ENCODE data around the gene LTN1.

LTN1 gene

DNA sequence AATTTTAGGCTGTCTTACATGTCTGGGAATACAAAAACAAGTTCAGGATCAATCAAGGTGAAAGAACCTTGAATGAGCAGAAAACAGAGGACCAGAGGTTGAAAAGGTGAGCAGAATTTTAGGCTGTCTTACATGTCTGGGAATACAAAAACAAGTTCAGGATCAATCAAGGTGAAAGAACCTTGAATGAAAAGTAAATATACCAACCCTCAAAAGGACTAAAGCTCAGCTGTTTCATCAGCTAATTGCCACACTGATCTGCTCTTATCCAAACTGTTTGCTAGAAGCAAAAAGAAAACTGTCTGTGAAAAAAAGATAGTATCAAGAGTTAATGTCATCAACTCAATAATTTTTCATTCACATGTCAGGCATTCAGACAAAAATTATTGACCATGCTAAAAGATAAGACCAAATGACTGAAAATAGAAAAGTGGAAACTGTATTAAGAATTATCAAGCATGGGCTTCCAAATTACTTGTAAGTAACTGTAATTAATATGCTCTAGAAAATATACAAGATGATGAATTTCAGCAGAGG lies 69.2 kb downstream of the LTN1 start:
- Mint-ChIP-seq H3K27ac (no peak overlapping the region), H3K4me3 (no peak overlapping the region), H3K36me3 (peaks cover 15% of the 10 kb centered on the region)

DNA sequence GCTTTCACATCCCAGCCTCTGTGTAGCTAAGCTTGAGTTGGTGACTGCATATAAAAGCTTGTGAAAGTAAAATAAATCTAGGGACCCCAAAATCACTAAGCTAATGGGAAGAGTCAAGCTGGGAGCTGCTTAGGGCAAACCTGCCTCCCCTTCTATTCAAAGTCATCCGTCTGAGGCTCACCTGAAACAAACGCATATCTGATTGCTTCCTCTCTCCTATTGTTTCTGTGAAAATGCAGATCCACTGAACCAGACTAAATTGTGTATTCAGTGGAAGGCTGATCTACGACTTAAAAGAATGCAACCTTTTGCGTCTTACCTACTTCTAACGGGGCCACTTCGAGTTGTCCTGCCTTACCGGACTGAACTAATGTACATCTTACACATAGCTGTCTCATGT lies 70.3 kb downstream of the LTN1 start:
- Mint-ChIP-seq H3K27ac (no peak overlapping the region), H3K4me3 (no peak overlapping the region), H3K9me3 (ENCODE audit: low read depth) (no peaks in the 10 kb centered on the region), H3K27me3 (no peaks in the 10 kb centered on the region), H3K36me3 (peaks cover 12% of the 10 kb centered on the region), H3K4me1 (ENCODE audit: low read depth) (no peaks in the 10 kb centered on the region)

More for the DNA sequence above, 69.2 kb downstream of the LTN1 start:
- no peaks in the 10 kb centered on the region for H3K4me1 Mint-ChIP-seq (ENCODE audit: low read depth)
- no peaks in the 10 kb centered on the region for H3K27me3 Mint-ChIP-seq
- H3K9me3 Mint-ChIP-seq (ENCODE audit: low read depth), result no peaks in the 10 kb centered on the region

- Mint-ChIP-seq H3K9me3 (ENCODE audit: low read depth) (no peaks in the 10 kb centered on the region), H3K4me3 (no peak overlapping the region), H3K27ac (no peak overlapping the region), H3K36me3 (no peaks in the 10 kb centered on the region), H3K27me3 (peaks cover 2% of the 10 kb centered on the region), H3K4me1 (ENCODE audit: low read depth) (no peaks in the 10 kb centered on the region)
These were observed 76.4 kb downstream of the LTN1 start for GRCh38 chr21:28916150-28916893.

DNA sequence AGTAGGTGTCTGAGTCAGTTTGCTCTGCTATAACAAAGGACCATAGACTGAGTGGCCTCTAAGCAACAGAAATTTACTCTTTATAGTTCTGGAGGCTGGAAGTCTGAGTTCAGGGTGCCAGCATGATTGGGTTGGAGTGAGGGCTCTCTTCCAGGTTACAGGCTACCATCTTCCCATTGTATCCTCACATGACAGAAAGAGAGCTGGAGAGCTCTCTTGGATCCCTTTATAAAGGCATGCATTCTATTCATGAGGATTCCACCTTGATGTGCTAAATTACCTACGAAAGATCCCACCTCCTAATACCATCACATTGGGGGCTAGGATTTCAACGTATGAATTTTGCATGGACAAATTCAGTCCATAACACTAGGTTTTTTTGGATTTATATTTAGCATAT lies 79.6 kb downstream of the LTN1 start:
- Mint-ChIP-seq H3K4me1 (ENCODE audit: low read depth) (no peaks in the 10 kb centered on the region), H3K9me3 (ENCODE audit: low read depth) (no peaks in the 10 kb centered on the region), H3K36me3 (no peaks in the 10 kb centered on the region), H3K27me3 (peaks cover 2% of the 10 kb centered on the region), H3K4me3 (no peak overlapping the region), H3K27ac (no peak overlapping the region)

DNA sequence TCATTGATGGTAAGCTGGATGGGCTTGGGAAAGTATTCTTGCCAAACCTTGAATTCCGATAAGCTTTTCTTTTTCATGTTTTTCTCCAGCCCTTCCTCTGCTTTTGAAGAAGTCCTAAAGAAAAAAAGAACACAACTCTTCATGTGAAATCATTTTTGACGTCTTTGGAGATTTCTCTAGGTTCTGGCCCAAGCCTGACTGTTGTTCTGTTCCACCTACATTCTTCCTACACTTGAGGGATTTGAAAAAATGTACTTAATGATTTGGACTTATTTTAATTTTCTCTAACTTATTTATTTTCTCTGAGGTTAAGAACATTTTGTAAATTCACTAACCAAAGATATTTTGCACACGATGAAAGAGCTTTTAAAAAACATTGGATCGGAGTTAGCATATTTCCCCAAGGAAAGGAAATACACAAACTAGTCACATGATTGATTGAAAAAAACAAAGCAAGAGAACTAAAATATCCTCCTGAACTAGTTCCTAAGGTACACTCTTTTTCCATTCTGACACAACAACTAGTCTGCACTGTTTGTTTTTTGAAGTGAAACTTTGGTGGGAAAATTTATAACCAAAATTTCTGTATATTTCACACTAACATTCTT lies 82.3 kb downstream of the LTN1 start:
- H3K4me3 Mint-ChIP-seq, result no peak overlapping the region
- no peaks in the 10 kb centered on the region for H3K4me1 Mint-ChIP-seq (ENCODE audit: low read depth)
- no peak overlapping the region for H3K27ac Mint-ChIP-seq
- no peaks in the 10 kb centered on the region for H3K36me3 Mint-ChIP-seq
- H3K9me3 Mint-ChIP-seq (ENCODE audit: low read depth), result peaks cover 3% of the 10 kb centered on the region
- H3K27me3 Mint-ChIP-seq, result peaks cover 2% of the 10 kb centered on the region

DNA sequence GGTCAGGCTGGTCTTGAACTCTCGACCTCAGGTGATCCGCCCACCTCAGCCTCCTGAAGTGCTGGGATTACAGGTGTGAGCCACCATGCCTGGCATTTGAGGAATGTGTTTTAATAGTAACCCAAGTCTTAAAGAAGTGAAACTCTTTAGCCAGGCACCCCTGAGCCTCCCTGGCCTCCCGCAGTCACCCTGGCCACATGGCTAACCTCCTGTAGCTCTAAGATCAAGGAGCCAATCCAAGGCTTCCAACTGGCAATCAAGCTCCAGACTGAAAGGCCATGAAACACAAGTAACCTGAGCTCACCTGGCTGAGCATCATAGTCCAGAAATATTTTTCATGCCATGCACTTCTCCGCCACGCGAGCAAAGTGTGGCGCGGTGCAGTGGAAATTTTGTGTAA lies 84.3 kb downstream of the LTN1 start:
- Mint-ChIP-seq H3K27ac (no peak overlapping the region), H3K9me3 (ENCODE audit: low read depth) (peaks cover 3% of the 10 kb centered on the region)

DNA sequence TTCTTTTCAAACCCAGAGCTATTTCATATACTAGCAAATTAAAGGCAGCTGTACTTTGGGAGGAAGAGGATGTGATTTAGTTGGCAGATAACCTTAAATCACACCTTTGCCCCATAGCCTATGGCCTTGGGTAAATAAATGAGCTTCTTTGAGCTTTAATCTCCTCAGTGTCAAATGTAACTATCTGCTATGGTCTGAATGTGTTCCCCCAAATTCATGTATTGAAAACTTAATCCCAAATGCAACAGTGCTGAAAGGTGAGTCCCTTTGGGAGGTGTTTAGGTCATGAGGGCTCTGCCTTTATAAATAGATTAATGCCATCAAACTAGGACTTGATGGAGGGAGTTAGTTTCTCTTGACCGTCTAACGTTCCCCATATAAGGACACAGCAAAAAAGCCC lies 85.8 kb downstream of the LTN1 start:
- Mint-ChIP-seq H3K27me3 (no peaks in the 10 kb centered on the region), H3K4me3 (no peak overlapping the region), H3K27ac (no peak overlapping the region)

More for the DNA sequence above, 84.3 kb downstream of the LTN1 start:
- Mint-ChIP-seq H3K4me3 (no peak overlapping the region), H3K27me3 (peaks cover 2% of the 10 kb centered on the region), H3K4me1 (ENCODE audit: low read depth) (no peaks in the 10 kb centered on the region), H3K36me3 (no peaks in the 10 kb centered on the region)

GRCh38 chr21:28906236-28906635 lies 86.4 kb downstream of the LTN1 start:
- Mint-ChIP-seq H3K4me3 (no peak overlapping the region), H3K4me1 (ENCODE audit: low read depth) (no peaks in the 10 kb centered on the region), H3K27me3 (no peaks in the 10 kb centered on the region), H3K9me3 (ENCODE audit: low read depth) (peaks cover 3% of the 10 kb centered on the region), H3K36me3 (no peaks in the 10 kb centered on the region), H3K27ac (no peak overlapping the region)

More for the DNA sequence above, 85.8 kb downstream of the LTN1 start:
- Mint-ChIP-seq H3K36me3 (no peaks in the 10 kb centered on the region), H3K9me3 (ENCODE audit: low read depth) (peaks cover 3% of the 10 kb centered on the region), H3K4me1 (ENCODE audit: low read depth) (no peaks in the 10 kb centered on the region)

GRCh38 chr21:28904961-28905435 lies 87.7 kb downstream of the LTN1 start:
- Mint-ChIP-seq H3K36me3 (peaks cover 2% of the 10 kb centered on the region), H3K4me1 (ENCODE audit: low read depth) (no peaks in the 10 kb centered on the region), H3K4me3 (no peak overlapping the region), H3K27ac (no peak overlapping the region), H3K9me3 (ENCODE audit: low read depth) (peaks cover 3% of the 10 kb centered on the region), H3K27me3 (no peaks in the 10 kb centered on the region)

GRCh38 chr21:28903448-28903847 lies 89.2 kb downstream of the LTN1 start:
- no peaks in the 10 kb centered on the region for H3K27me3 Mint-ChIP-seq
- H3K36me3 Mint-ChIP-seq, result peaks cover 2% of the 10 kb centered on the region
- H3K27ac Mint-ChIP-seq, result no peak overlapping the region
- peaks cover 3% of the 10 kb centered on the region for H3K9me3 Mint-ChIP-seq (ENCODE audit: low read depth)
- H3K4me1 Mint-ChIP-seq (ENCODE audit: low read depth), result no peaks in the 10 kb centered on the region
- no peak overlapping the region for H3K4me3 Mint-ChIP-seq

DNA sequence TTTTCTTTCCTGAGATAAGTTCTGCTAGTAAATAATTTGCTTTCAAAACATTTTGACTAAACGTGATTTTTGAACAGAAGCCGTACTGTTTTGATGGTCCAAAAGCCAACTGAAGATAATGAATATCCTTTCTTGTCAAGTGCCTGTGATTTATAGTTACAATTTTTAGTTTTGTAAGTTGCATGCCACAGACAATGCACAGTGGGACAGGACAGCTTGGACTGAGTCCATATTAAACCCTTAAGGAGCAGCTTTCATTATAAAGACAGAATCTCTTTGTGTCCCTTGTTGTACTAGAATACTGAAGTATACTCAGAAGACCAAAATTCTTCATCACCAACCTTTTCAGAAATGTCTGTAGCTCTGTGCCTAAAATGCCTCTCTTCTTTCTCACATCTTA lies 92.2 kb downstream of the LTN1 start:
- no peaks in the 10 kb centered on the region for H3K4me1 Mint-ChIP-seq (ENCODE audit: low read depth)
- no peaks in the 10 kb centered on the region for H3K9me3 Mint-ChIP-seq (ENCODE audit: low read depth)
- peaks cover 11% of the 10 kb centered on the region for H3K27me3 Mint-ChIP-seq
- H3K27ac Mint-ChIP-seq, result no peak overlapping the region
- H3K4me3 Mint-ChIP-seq, result no peak overlapping the region
- peaks cover 5% of the 10 kb centered on the region for H3K36me3 Mint-ChIP-seq

- no peak overlapping the region for H3K4me3 Mint-ChIP-seq
- no peaks in the 10 kb centered on the region for H3K9me3 Mint-ChIP-seq (ENCODE audit: low read depth)
- H3K27me3 Mint-ChIP-seq, result peaks cover 11% of the 10 kb centered on the region
- no peaks in the 10 kb centered on the region for H3K4me1 Mint-ChIP-seq (ENCODE audit: low read depth)
- H3K27ac Mint-ChIP-seq, result no peak overlapping the region
- peaks cover 5% of the 10 kb centered on the region for H3K36me3 Mint-ChIP-seq
These were observed 92.9 kb downstream of the LTN1 start for GRCh38 chr21:28899744-28900143.

- Mint-ChIP-seq H3K27me3 (peaks cover 11% of the 10 kb centered on the region), H3K27ac (no peak overlapping the region)
These were observed 93.5 kb downstream of the LTN1 start for GRCh38 chr21:28899220-28899619.

GRCh38 chr21:28893687-28894086 lies 99.0 kb downstream of the LTN1 start:
- H3K4me1 Mint-ChIP-seq (ENCODE audit: low read depth), result no peaks in the 10 kb centered on the region

More at GRCh38 chr21:28899220-28899619, 93.5 kb downstream of the LTN1 start:
- no peaks in the 10 kb centered on the region for H3K9me3 Mint-ChIP-seq (ENCODE audit: low read depth)
- no peak overlapping the region for H3K4me3 Mint-ChIP-seq
- H3K4me1 Mint-ChIP-seq (ENCODE audit: low read depth), result no peaks in the 10 kb centered on the region
- H3K36me3 Mint-ChIP-seq, result peaks cover 5% of the 10 kb centered on the region

More at GRCh38 chr21:28893687-28894086, 99.0 kb downstream of the LTN1 start:
- H3K9me3 Mint-ChIP-seq (ENCODE audit: low read depth), result no peaks in the 10 kb centered on the region
- H3K4me3 Mint-ChIP-seq, result no peak overlapping the region
- peaks cover 3% of the 10 kb centered on the region for H3K36me3 Mint-ChIP-seq
- H3K27me3 Mint-ChIP-seq, result peaks cover 11% of the 10 kb centered on the region
- no peak overlapping the region for H3K27ac Mint-ChIP-seq
